Lung microvascular endothelial cell (primary cell): ENCODE data around the gene CD1D. TPM values are rescaled to one million over a fixed set of nuclear protein-coding genes. Genes with fewer than 3 reads are reported as not detected.

ENCODE experiments used
- total RNA-seq: library from RNA; depleted of rRNA; stranded (reverse); fragments of >200 nt; gene quantifications from 2 replicates; pipeline ENCODE4 v1.2.1, GENCODE V29; 2014

Gene CD1D
- total RNA-seq, 1 donor from 2014 or later: under 0.01 TPM

Other genes starting within 250 kb of the CD1D start
- gene KIRREL1, start 187.2 kb upstream of the CD1D start, total RNA-seq: 14.9 and 16.8 TPM in 2 replicates
- gene CD1A, start 73.5 kb downstream of the CD1D start, total RNA-seq: not detected in 2 replicates
- gene CD1C, start 109.0 kb downstream of the CD1D start, total RNA-seq: not detected in 2 replicates
- not detected in 2 replicates for gene CD1B, start 150.6 kb downstream of the CD1D start, total RNA-seq
- not detected in 2 replicates for gene CD1E, start 173.0 kb downstream of the CD1D start, total RNA-seq
- not detected in 2 replicates for gene OR10T2, start 218.6 kb downstream of the CD1D start, total RNA-seq
- gene OR10K2, start 245.3 kb downstream of the CD1D start, total RNA-seq: not detected in 2 replicates